ENCODE measurements around the gene TLR8.
"Not testable (repeated sequence)": the region's sequence is repeated elsewhere in the genome, so short reads cannot be mapped to it uniquely, and the experiment has no call there.

The TLR8 gene

GRCh38 chrX:12936947-12937346 is 30.5 kb downstream of the TLR8 start:
- no peak for TF ChIP-seq CTCF (IDR thresholded peaks at IDR 0.05; ENCODE audit: poor library complexity, severe bottlenecking)
- no peak for ATAC-seq (ENCODE audit: low read depth)
- no peak for DNase-seq (ENCODE audit: low spot score)
- Histone ChIP-seq H3K4me3 (ENCODE audit: severe bottlenecking) (no peak overlapping the region), H3K27ac (ENCODE audit: poor library complexity, severe bottlenecking) (no peak overlapping the region), H3K9me3 (ENCODE audit: severe bottlenecking) (no peaks in the 10 kb centered on the region), H3K4me1 (ENCODE audit: insufficient read depth, poor library complexity, severe bottlenecking) (no peaks in the 10 kb centered on the region), H3K36me3 (ENCODE audit: low read depth) (no peaks in the 10 kb centered on the region), H3K27me3 (ENCODE audit: insufficient read depth, poor library complexity, severe bottlenecking) (no peaks in the 10 kb centered on the region)

- not testable (repeated sequence) for H3K27me3 ChIP-seq (ENCODE audit: insufficient read depth, poor library complexity, severe bottlenecking); H3K36me3 ChIP-seq (ENCODE audit: low read depth); H3K4me3 ChIP-seq (ENCODE audit: severe bottlenecking); H3K9me3 ChIP-seq (ENCODE audit: severe bottlenecking); H3K4me1 ChIP-seq (ENCODE audit: insufficient read depth, poor library complexity, severe bottlenecking); H3K27ac ChIP-seq (ENCODE audit: poor library complexity, severe bottlenecking); DNase-seq (ENCODE audit: low spot score); ATAC-seq (ENCODE audit: low read depth)
Measured at GRCh38 chrX:12940471-12940870, 34.1 kb downstream of the TLR8 start.

- not testable (repeated sequence) for H3K36me3 ChIP-seq (ENCODE audit: low read depth); H3K4me3 ChIP-seq (ENCODE audit: severe bottlenecking); DNase-seq (ENCODE audit: low spot score); H3K27me3 ChIP-seq (ENCODE audit: insufficient read depth, poor library complexity, severe bottlenecking); H3K9me3 ChIP-seq (ENCODE audit: severe bottlenecking); H3K27ac ChIP-seq (ENCODE audit: poor library complexity, severe bottlenecking); ATAC-seq (ENCODE audit: low read depth)
- peaks cover 16% of the 10 kb centered on the region for H3K4me1 ChIP-seq (ENCODE audit: insufficient read depth, poor library complexity, severe bottlenecking)
Measured at GRCh38 chrX:12943592-12943991, 37.2 kb downstream of the TLR8 start.

- H3K4me1 ChIP-seq (ENCODE audit: insufficient read depth, poor library complexity, severe bottlenecking) = peaks cover 16% of the 10 kb centered on the region
- not testable (repeated sequence) for H3K4me3 ChIP-seq (ENCODE audit: severe bottlenecking); DNase-seq (ENCODE audit: low spot score); H3K9me3 ChIP-seq (ENCODE audit: severe bottlenecking); H3K27ac ChIP-seq (ENCODE audit: poor library complexity, severe bottlenecking); ATAC-seq (ENCODE audit: low read depth); H3K36me3 ChIP-seq (ENCODE audit: low read depth); H3K27me3 ChIP-seq (ENCODE audit: insufficient read depth, poor library complexity, severe bottlenecking)
Measured at GRCh38 chrX:12944452-12944851, 38.0 kb downstream of the TLR8 start.

- Histone ChIP-seq H3K27me3 (ENCODE audit: insufficient read depth, poor library complexity, severe bottlenecking) (no peaks in the 10 kb centered on the region), H3K27ac (ENCODE audit: poor library complexity, severe bottlenecking) (no peak overlapping the region), H3K9me3 (ENCODE audit: severe bottlenecking) (no peaks in the 10 kb centered on the region), H3K4me1 (ENCODE audit: insufficient read depth, poor library complexity, severe bottlenecking) (peaks cover 16% of the 10 kb centered on the region), H3K36me3 (ENCODE audit: low read depth) (no peaks in the 10 kb centered on the region), H3K4me3 (ENCODE audit: severe bottlenecking) (no peak overlapping the region)
- no peak for ATAC-seq (ENCODE audit: low read depth)
- no peak for DNase-seq (ENCODE audit: low spot score)
- TF ChIP-seq CTCF (IDR thresholded peaks at IDR 0.05; ENCODE audit: poor library complexity, severe bottlenecking) = no peak
Measured at GRCh38 chrX:12945494-12945893, 39.1 kb downstream of the TLR8 start.

- peaks cover 16% of the 10 kb centered on the region for H3K4me1 ChIP-seq (ENCODE audit: insufficient read depth, poor library complexity, severe bottlenecking)
- TF ChIP-seq CTCF (IDR thresholded peaks at IDR 0.05; ENCODE audit: poor library complexity, severe bottlenecking) = no peak
- no peaks in the 10 kb centered on the region for H3K27me3 ChIP-seq (ENCODE audit: insufficient read depth, poor library complexity, severe bottlenecking)
- no peak for ATAC-seq (ENCODE audit: low read depth)
- no peak overlapping the region for H3K4me3 ChIP-seq (ENCODE audit: severe bottlenecking)
- no peak for DNase-seq (ENCODE audit: low spot score)
- no peaks in the 10 kb centered on the region for H3K36me3 ChIP-seq (ENCODE audit: low read depth)
- peak overlapping the region; percentile 60 for H3K27ac ChIP-seq (ENCODE audit: poor library complexity, severe bottlenecking)
- no peaks in the 10 kb centered on the region for H3K9me3 ChIP-seq (ENCODE audit: severe bottlenecking)
Measured at GRCh38 chrX:12946406-12946805, 40.0 kb downstream of the TLR8 start.

Measured in RWPE2 (cell line).